Mucosa of stomach (tissue), 1 donor: ENCODE measurements around the gene MMP24OS.

Experiments
- H3K27me3 ChIP-seq: one replicate; pipeline ENCODE4 v1.7.0; 2013; ENCODE audit warnings: mild to moderate bottlenecking, low read length; ENCODE audit not compliant: control insufficient read depth, insufficient read depth
- H3K36me3 ChIP-seq: one replicate; pipeline ENCODE4 v1.7.0; 2013; ENCODE audit warnings: low read length; ENCODE audit not compliant: control insufficient read depth, insufficient read depth
- H3K4me1 ChIP-seq: one replicate; pipeline ENCODE4 v1.7.0; 2013; ENCODE audit warnings: mild to moderate bottlenecking, low read length; ENCODE audit not compliant: control insufficient read depth, insufficient read depth
- H3K4me3 ChIP-seq: one replicate; pipeline ENCODE4 v1.7.0; 2013; ENCODE audit warnings: low read length
- H3K9ac ChIP-seq: one replicate; pipeline ENCODE4 v1.7.0; 2013; ENCODE audit warnings: mild to moderate bottlenecking, low read length, moderate library complexity
- H3K9me3 ChIP-seq: one replicate; pipeline ENCODE4 v1.7.0; 2013; ENCODE audit warnings: mild to moderate bottlenecking, low read length, moderate library complexity; ENCODE audit not compliant: control insufficient read depth
- donor health status: Pancreatic carcinoma.

The MMP24OS gene

DNA sequence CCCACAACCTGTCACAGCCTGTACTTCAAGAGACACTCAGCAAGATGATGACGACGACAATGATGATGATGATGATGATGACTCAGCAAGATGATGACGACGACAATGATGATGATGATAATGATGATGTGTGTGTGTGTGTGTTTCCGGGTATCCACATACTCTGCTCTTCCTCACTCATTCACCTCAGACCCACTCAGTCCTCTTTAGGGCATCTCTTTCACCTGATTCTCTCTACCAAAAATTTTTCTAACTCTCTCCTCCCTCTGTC is 7.8 kb upstream of the MMP24OS start:
- no peak overlapping the region for H3K9ac ChIP-seq
- peaks cover 3% of the 10 kb centered on the region for H3K27me3 ChIP-seq
- peaks cover 15% of the 10 kb centered on the region for H3K4me1 ChIP-seq
- H3K36me3 ChIP-seq: peaks cover 6% of the 10 kb centered on the region
- H3K9me3 ChIP-seq: no peaks in the 10 kb centered on the region
- H3K4me3 ChIP-seq: no peak overlapping the region

DNA sequence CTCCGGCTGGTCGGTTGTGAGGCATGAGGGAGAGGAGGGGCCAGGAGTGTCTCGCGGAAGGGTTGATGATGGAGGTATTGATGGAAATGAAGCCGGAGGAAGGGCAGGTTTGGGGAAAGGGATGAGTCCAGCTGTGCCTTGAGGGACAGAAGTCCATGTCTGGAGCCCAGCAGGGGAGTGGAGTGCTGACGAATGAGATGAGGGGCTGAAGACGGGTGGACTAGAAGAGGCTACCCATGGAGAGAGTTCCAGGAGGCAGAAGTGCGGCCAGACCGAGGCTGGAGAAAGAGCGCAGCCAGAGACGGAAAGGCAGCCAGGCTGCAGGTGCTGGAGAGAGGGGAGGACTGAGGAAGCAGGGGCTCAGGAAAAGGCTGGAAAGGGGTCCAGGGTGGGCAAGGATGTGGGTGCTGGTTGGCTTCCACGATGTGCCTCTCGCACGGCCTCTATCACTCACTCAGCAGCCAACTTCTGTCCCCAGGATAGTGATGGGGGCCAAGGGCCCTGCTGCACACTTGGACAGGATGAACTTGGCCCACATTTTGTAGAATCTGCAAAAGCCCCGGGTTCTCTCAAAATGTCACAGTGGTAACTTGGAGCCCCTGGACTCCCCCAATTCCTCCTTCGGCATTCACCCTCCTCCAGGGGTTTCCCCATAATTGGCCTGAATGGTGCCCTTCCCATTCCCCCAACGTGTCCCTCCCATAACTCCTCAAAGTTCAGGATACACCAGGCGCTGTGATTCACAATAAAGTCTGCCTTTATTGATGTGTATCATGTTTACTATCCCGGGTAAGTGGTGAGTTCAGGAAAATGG is 7.3 kb upstream of the MMP24OS start:
- no peaks in the 10 kb centered on the region for H3K27me3 ChIP-seq
- H3K36me3 ChIP-seq: peaks cover 6% of the 10 kb centered on the region
- peak overlapping the region; percentile 72 for H3K4me3 ChIP-seq
- no peaks in the 10 kb centered on the region for H3K9me3 ChIP-seq
- H3K4me1 ChIP-seq: peaks cover 15% of the 10 kb centered on the region
- H3K9ac ChIP-seq: peak overlapping the region; percentile 93

DNA sequence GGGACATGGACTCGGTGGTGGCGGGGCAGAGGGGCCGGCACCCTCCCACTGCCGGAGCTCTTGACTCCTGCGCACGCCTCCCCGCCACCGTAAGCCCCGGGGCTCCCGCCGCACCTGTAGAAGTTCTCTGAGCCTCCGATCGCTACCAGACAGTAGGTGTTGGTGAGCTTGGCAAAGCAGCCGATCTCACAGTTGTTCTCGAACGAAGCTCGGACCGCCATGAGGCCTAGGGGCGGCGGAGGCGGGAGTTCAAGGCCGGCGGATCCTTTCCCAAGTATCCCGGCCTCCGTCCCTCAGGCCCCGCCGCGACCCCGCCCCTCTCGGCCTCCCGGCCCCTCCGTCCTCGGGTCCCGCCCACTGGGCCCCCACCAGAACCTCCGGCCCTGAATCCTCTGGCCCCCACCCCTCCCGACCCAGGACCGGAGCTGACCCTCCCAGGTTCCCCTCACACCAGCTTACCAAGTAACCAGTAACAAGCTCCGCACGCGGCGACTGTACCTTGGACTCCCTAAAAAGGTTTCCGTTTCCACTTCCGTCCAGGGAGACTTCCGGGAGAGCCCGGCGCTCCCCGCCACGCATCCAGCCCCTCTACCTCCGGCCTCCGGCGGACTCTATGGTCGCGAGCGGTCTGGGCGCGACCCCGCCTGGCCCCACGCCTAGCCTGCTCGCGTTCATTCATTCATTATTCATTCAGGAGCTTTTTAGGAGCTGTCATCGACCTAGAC is 6.5 kb upstream of the MMP24OS start, which contains the start of gene EIF6:
EIF6 (minus strand) TSS at position 506 of the 725 bp plus-strand sequence; CDS start at position 221, 285 bp downstream.
- no peaks in the 10 kb centered on the region for H3K9me3 ChIP-seq
- peak within 1 kb of the TSS; percentile 72 for H3K4me3 ChIP-seq
- no peaks in the 10 kb centered on the region for H3K27me3 ChIP-seq
- H3K36me3 ChIP-seq: peaks cover 6% of the 10 kb centered on the region
- H3K4me1 ChIP-seq: peaks cover 15% of the 10 kb centered on the region
- H3K9ac ChIP-seq: peak within 1 kb of the TSS; percentile 93

DNA sequence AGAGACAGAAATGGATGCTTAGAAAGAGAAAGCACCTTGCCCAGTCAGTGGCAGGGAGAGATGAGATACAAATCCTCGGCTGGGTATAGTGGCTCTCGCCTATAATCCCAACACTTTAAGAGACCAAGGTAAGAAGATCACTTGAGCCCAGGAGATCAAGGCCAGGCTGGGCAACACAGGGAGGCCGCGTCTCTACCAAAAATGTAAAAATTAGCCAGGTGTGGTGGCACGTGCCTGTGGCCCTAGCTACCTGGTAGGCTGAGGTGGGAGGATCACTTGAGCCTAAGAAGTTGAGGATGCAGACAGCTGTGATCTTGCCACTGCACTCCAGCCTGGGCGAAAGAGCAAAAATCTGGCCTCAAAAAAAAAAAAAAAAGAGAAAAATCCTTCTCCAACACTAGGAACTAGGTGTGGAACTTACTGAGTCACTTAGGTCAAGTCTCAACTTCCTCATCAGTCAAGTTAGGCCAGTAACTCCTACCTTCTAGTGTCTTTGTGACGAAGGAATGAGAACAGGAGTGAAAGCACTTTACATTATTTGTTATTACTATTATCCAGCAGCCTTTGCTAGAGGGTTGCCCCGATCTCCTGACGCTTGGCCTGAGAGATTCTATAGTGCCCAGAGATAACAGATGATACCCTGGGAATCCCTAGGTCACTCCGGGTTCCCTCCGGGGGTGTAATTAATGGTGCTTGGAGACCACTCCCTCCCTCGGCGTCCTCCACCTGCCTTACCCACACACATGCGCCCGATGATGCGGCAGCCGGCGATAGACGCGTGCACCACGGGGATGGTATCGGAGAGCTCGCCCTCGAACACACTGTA is 5.7 kb upstream of the MMP24OS start:
- peak overlapping the region; percentile 72 for H3K4me3 ChIP-seq
- peaks cover 6% of the 10 kb centered on the region for H3K36me3 ChIP-seq
- no peaks in the 10 kb centered on the region for H3K9me3 ChIP-seq
- H3K4me1 ChIP-seq: peaks cover 18% of the 10 kb centered on the region
- H3K9ac ChIP-seq: peak overlapping the region; percentile 93
- no peaks in the 10 kb centered on the region for H3K27me3 ChIP-seq

DNA sequence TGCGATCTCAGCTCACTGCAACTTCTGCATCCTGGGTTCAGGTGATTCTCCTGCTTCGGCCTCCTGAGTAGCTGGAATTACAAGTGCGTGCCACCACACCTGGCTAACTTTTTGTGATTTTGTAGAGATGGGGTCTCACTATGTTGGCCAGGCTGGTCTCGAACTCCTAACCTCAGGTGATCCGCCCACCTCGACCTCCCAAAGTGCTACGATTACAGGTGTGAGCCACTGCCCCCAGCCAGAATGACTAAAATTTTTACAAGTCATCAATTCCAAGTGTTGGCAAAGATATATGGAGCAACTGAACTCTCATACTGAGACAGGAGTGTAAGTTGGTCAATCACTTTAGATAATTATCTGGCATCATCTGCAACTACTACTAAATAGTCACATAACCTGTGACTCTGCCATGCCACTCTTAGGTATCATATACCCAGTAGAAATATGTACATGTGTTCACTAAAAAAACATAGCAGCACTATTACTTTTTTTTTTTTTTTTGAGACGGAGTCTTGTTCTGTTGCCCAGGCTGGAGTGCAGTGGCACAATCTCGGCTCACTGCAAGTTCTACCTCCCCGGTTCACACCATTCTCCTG is 3.7 kb upstream of the MMP24OS start:
- Histone ChIP-seq H3K27me3 (no peaks in the 10 kb centered on the region), H3K9ac (no peak overlapping the region)

DNA sequence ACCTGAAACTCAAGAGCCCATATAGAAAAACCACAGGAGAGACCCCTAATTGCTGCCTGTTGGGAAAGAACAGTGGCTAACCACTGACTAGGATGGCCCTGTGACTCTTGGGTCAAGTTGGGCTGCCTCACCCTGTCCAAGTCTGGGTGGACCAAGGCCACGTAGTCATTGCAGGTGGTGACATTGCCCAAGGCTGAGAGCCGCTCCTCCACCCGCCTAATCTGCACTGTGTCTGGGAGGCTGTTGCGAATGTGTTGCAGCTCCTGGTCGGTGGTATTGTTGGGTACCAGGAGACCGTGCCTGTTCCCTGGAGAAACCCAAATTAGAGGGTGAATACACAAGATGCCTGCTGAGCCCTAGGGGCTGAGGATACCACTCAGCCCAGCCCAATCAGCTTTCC is 2.6 kb upstream of the MMP24OS start:
- Histone ChIP-seq H3K9me3 (no peaks in the 10 kb centered on the region), H3K4me3 (no peak overlapping the region), H3K4me1 (peaks cover 35% of the 10 kb centered on the region), H3K36me3 (peaks cover 6% of the 10 kb centered on the region), H3K27me3 (no peaks in the 10 kb centered on the region), H3K9ac (no peak overlapping the region)

More for the DNA sequence above, 3.7 kb upstream of the MMP24OS start:
- Histone ChIP-seq H3K4me1 (peaks cover 31% of the 10 kb centered on the region), H3K36me3 (peaks cover 6% of the 10 kb centered on the region), H3K4me3 (no peak overlapping the region), H3K9me3 (no peaks in the 10 kb centered on the region)

DNA sequence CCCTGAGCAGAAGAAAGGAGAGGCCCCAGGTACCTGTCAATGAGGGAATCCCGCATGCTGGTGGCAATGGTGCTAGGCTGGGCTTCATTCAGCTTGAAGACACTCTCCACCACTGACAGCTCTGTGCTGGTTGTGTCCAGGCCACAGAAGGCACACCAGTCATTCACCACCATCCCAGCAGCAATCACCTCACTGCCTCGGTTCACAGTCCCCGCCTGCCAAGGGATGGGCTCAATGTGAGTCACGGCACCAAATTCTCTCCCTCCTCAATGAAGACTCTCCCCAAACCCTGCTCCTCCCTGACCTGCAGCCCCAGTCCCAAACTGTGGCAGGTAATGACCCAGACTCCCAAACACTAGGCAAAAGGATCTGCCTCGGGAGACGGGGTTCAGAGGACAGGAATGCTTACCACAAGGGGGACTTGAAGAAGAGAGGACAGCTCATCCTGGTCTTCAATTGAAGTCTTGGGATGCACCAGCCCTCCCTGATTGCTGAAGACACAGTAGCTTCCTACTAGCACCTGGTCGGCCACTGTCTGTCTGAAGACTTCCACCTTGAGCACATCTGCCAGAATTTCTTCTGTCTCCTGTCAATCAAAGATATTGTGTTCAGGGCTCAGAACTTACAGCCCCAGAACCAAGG is 1.7 kb upstream of the MMP24OS start:
- Histone ChIP-seq H3K9me3 (no peaks in the 10 kb centered on the region), H3K36me3 (peaks cover 6% of the 10 kb centered on the region), H3K4me3 (no peak overlapping the region), H3K9ac (no peak overlapping the region), H3K4me1 (peaks cover 29% of the 10 kb centered on the region), H3K27me3 (no peaks in the 10 kb centered on the region)

DNA sequence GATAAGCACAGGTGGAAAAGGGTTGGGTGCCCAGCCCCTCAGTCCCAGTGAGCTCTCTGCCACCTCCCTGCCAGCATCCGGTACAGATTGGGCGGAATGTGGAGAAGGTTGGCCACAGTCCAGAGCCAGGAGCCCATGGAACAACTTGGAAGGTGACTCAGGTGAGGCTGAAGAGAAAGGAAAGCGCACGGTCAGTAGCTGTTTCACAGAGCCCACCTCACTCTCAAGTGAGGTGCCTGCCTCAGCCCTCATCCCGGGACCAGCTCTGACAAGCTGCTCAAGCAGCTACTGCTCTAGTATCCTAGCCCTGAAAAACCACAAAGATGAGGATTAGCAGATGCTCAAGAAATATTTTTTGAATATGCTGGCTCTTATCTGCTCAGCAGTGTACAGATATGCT is 1.1 kb upstream of the MMP24OS start:
- Histone ChIP-seq H3K27me3 (no peaks in the 10 kb centered on the region), H3K9me3 (no peaks in the 10 kb centered on the region), H3K4me1 (peaks cover 29% of the 10 kb centered on the region), H3K36me3 (peaks cover 6% of the 10 kb centered on the region), H3K9ac (peak overlapping the region; percentile 94), H3K4me3 (no peak overlapping the region)

DNA sequence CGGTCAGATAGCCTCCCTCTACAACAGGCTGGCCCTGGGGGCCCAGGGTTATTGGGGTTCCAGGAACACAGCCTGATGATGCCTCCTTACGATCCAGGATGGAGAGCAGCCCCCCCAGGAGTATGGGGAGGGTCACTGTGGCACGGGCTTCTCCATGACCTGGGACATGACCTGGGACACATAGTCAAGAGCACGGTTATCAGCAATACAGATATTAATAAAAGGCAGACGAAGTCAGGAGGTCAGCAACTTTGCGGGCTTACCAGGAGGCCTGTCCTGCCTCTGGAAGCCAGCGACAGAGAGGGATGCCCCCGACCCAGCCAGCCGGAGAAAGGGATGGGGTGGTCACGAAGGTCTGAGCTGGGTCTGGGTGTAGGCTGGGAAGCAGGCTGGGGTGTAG is 795 bp downstream of the MMP24OS start:
- Histone ChIP-seq H3K9ac (peak overlapping the region; percentile 94), H3K36me3 (peaks cover 3% of the 10 kb centered on the region), H3K4me3 (peak overlapping the region; percentile 62), H3K4me1 (peaks cover 21% of the 10 kb centered on the region), H3K9me3 (no peaks in the 10 kb centered on the region), H3K27me3 (no peaks in the 10 kb centered on the region)

DNA sequence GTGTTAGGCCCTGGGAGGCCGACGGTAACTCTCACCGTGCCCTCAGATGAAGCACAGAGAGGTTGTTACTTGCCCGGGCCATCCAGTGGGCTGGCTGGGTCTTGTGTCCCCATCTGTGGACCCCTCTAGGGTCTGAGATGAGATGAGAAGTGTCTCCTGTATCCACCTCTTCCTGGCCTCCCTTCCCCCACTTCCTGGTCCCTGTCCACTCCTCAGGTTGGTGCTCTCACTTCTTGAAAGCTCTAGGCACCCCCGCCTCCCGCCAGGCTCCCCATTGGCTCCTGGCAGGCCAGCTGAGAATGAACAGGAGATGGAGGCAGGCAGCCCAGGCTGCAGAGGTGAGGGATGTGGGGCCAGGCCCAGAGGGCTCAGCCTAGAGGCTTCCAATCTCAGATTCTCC is 1.5 kb downstream of the MMP24OS start:
- Histone ChIP-seq H3K27me3 (no peaks in the 10 kb centered on the region), H3K4me3 (no peak overlapping the region), H3K9me3 (no peaks in the 10 kb centered on the region), H3K36me3 (no peaks in the 10 kb centered on the region), H3K9ac (peak overlapping the region; percentile 94), H3K4me1 (peaks cover 21% of the 10 kb centered on the region)

DNA sequence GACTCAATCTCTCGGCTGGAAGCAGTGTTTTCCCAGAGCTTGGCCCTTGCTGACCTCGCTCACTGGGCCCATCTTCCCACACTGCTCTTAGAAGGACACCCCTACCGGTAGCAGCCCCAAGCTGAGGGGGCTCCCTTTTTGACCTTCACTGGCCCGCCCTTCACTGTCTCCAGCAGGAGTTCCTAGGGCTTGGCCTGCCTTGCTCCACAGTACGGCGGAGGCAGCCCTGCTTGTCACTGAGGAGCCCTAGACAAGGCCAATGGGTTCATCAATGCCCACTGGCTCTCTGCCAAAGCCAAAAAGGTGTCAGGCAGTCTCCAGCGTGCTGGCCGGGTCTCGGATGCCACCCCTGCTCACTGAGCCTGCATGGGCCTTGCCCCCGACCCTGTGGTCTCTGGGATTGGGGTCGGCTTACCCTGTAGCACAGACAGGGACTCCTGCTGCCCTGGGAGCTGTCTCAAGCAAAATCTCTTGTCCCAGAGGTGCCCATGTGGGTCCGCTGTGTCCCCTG is 2.1 kb downstream of the MMP24OS start:
- Histone ChIP-seq H3K9ac (peak overlapping the region; percentile 94), H3K36me3 (no peaks in the 10 kb centered on the region), H3K4me1 (peaks cover 21% of the 10 kb centered on the region), H3K4me3 (no peak overlapping the region), H3K9me3 (no peaks in the 10 kb centered on the region), H3K27me3 (no peaks in the 10 kb centered on the region)
